Measurements from ENCODE around the gene LRRC8D. TPM values are rescaled to one million over a fixed set of nuclear protein-coding genes. Genes with fewer than 3 reads are reported as not detected.
A peak's percentile ranks its signal among the peaks of the same experiment; 100 is the strongest.

LRRC8D gene
- total RNA-seq, 1 experiment from 2014 or later, result 22.2 TPM

DNA sequence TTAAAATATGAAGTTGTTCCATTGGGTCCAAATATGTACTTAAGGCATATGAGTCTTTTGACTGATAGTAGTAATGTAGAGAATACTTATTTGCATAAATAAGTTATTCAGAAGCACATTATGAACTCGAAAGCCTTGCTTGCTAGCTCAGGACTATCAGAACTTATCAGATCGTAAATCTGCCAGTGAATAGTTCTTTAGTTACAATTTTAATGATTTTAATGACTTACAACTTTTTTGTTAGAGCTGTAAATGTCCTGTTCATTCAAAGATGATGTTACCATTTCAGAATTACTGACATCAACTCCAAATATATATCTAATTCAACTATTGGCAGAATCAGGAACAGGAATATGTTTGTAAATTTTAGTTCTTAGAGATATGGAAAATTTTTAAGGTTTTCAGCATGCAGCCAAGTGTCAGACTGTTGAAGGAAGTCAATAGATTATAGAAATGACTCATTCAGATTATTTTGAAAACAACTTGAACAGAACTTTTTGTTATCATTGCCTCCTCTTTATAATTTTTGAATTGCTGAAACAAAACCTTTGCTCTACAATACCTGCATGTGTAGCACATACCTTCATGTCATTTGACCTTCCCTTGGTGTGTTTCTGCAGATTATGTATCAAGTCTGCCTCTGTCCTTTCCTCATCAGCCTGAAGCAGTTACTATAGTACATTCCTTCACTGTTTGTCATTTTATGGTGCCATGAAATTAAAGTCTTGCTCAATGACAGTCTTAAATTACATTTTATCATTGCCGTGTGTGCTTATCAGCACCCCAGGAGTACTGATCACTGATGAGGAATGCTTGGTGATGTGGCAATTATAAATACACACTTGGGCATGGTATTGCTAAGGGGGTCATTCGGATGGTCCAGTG lies 44.9 kb downstream of the LRRC8D start:
- peak; percentile 52 for DNase-seq (ENCODE audit: low read depth)

DNA sequence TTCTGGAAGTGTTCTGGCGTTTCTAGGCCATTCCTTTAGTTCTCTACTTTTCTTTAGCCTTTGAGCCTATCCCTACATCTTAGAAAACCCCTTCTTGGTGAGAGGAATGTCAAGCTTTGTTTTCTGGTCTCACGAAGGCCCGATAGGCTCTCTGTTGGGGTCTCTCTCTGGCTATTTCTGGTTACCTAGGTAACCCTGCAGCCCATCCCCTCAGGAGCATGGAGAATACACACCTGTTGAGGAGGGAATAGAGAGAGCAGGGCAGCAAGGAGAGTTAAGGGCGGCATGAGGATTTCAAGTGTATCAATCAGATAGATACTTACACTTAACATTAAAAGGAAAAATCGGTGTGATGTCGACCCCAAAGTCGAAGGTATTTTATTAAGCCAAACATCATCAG lies 45.7 kb downstream of the LRRC8D start:
- no peak for DNase-seq (ENCODE audit: low read depth)

DNA sequence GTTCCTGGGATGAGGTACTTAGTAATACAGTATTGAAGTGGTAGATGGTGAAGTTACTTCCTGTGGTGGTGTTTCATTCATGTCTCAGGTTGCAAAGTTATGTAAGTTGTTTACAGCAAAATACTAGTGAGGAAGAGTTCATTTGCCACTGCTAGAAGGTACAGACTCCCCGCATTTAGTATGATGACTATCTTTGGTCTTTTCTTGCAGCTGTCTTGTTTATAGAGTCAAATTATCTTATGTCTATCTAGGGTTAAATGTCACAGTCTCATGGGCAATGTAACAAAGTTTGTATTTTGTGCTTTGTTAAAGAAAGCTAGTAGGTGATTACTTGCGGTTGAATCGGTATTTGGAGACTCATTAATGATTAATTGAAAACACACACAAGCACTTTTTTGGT lies 50.2 kb downstream of the LRRC8D start:
- no peak for DNase-seq (ENCODE audit: low read depth)

DNA sequence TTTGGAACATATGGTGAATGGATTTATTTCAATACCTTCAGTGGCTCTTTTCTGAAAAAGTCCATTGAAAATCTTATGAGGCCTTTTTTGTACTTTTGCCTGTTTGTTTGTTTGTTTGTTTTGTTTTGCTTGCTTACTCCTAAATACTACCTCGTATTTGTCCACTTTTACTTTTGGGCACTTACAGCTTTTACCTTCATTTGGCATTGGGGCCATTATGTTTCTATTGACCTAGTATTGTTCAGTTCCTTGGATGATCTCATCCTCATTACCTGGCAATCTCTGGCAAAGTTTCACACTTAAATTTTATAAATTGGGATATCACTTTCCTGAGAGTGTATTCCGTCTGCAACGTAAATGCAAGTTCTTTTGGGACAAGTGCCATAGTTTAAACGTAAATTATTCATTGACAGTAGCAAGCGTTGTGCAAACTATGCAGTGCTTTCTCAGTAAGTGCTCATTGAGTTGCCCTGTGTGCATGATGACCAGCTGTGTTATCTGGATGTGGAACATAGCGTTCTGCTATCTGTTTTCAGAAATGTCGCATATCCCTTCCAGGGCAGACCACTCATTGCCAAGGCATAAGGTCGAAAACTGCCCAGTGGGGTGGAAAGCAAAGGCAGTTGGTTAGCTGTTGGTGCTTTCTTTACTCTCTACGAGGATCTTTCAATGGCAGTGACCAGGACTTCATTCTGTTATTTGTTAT lies 51.1 kb downstream of the LRRC8D start:
- no peak for DNase-seq (ENCODE audit: low read depth)

DNA sequence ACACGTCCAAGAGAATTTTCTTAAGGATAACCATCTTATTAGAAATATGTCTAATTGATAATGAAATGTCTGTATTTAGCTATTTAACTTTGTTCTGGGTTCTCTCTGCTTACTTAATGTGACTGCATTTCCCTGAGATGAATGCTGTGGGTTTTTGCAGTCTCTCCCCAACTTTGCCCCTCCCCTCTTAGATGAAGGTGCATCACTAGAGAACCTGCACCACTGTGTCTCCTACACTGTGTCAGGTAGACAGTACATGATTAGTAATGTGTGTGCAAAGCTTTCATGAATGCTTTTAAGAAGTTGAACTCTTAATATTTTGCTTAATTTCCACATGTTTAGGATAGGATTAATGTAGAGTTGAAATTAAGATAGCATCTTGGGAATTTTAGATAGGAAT lies 51.7 kb downstream of the LRRC8D start:
- DNase-seq (ENCODE audit: low read depth), result no peak

DNA sequence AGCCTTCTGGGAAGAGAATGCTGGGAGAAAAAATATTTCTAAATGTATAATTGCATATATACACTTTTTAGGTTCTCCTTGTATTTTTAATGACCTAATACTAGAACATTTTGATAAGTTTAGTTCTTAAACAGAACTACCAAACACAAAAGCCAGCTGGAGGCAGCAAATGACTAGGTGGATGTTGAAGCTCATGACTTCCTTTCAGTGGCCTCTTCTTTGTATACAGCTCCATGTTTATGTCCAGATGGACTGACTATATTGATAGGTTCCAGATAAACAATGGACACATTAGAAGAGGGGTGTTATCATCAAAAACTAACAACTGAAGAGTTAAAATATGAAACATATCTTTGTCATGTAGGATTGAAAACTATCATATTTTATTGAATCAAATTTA lies 52.5 kb downstream of the LRRC8D start:
- DNase-seq (ENCODE audit: low read depth), result no peak

DNA sequence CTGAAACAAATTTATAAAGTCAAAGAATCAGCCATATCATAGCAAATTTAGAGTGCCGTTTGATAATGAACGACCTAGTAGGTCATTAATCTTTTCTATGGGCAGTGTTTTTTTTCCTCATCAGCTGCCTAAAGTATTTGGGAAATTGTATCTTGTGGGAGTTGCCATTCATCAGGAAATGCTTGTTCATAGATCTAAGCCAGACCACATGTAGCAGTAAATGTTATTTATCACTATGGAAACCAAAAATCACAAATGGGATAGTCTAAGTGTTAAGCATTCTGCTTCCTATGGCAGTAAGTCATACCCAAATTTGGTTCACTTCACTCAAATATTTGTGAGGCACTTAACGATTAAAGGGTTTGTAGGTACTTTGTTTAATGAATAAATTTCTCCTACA lies 52.9 kb downstream of the LRRC8D start:
- peak; percentile 52 for DNase-seq (ENCODE audit: low read depth)

DNA sequence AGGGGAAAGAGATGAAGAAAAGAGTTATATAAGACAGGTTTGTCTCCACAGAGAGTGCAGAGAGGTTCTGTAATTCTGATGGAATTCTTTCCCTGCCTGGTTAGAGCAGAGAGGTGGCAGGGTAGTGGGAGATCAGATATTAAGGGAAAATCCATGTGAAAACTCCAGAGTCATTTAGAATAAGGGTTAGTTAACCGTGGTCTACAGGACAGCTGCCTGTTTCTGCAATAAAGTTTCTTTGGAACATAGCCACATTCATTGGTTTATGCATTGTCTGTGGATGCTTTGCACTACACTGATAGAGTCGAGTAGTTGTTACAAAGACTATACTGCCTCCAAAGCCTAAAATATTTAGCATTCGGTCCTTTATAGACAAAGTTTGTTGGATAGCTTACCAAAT lies 55.6 kb downstream of the LRRC8D start:
- DNase-seq (ENCODE audit: low read depth), result no peak

DNA sequence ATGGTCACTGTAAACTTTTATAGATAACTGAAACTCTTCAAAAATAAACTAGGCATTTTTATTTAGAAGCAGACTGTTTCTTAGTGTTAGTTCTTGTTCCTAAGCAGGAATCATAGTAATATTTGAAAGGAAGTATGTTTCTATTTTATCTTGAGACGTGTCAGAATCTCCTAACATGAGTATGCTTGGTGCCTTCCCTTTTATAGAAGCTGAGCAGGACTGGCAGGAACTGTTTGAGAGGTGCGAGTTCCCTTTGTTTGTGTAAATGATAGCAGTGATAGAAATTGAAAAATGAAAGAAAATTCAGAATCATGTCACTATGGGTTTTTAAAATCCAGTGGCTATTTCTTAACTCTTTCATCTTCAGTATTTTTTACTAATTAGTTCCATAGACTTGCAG lies 56.9 kb downstream of the LRRC8D start:
- DNase-seq (ENCODE audit: low read depth), result no peak

DNA sequence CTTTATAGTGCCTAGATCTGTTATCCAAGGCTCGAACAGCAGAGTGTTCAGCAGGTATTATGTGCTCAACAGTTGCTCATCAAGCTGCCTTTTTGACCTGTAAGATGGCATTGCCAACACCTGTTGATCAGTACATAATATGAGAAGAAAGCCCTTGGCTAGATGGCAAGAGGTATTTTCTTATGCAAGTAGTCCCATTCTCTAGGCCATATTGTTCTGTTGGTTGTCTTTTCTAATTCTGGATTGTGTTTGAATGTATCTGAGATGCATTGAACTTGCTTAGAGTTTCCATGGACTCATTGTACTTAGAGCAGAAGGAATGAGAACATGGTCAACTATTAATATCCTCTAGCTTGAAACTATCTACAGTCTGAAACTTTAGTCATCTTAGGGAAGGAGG lies 57.4 kb downstream of the LRRC8D start:
- no peak for DNase-seq (ENCODE audit: low read depth)

DNA sequence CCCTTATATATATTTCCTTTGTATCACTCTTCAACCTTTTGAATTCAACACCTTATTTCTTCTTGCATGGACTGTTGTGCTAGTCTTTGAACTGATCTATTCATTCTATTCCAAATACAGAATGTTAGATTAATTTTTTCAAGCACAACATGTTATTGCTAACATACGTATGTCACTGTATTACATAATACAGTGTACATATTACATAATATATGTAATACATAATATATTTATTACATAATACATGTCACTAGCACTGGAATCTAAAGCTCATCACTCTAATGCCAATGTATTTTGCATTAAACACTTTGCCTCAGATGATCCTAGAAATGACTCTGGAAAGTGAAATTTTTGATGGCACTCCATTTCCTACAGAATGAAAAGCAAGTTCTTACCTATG lies 59.8 kb downstream of the LRRC8D start:
- DNase-seq (ENCODE audit: low read depth), result no peak

DNA sequence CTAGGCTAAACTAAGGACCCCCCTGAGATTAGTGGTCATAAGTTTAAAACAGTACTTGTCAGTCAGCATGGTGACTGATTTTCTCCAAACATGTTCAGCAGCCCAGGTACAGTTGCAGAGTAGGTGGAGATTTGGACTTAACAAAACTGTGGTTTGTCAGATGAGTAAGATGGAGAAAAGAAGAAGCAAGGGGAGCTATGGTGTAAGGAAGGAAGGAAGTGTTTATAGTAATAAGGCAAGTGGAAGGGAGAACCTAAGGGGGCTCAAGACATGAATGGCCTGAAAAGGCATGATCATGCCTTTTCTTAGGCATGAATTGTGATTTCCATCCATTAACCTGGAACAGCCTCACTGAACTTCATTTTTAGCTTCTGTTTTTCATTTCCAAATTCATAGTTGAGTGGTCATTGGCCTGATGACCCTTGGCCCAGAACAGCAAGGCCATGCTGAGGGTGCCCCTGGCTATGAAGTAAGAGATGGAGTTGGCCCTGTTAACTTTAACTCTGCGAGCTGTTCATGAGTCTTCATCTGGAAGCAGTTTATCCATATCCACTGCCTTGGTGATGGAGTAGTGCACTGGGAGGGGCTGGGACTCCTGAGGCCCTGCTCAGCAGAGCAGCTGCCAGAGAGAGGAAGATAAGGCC lies 60.7 kb downstream of the LRRC8D start:
- DNase-seq (ENCODE audit: low read depth), result no peak

DNA sequence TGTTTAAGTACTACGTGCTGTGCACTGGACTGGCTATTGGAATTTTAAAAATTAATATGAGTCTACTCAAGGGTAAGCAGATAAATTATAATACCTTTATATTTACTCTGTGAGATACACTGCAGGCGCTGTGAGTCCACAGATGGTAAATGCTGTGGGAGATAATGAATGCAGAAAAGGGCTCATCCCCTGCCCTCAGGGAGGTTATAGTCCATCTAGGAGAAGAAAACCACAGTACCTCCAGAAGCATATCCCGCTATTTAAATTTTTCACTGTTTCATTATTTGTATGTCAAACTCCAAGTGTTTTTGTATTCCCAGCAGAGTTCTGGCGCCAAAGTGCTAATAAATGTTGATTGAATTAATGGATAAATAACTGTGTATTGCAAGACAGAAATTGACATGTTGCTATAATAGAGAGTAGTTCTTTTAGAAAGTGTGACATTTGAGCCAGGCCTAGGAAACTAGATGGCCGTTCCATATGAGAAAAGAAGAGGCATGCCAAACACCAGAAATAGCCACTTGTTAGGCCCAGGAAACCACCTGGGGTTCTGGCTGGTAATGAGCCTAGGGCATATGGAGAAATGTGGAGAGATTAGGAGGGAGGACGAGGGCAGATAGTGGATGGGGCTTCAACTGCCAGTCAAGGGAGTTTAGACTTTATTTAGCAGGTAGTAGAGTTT lies 61.7 kb downstream of the LRRC8D start:
- DNase-seq (ENCODE audit: low read depth), result no peak

DNA sequence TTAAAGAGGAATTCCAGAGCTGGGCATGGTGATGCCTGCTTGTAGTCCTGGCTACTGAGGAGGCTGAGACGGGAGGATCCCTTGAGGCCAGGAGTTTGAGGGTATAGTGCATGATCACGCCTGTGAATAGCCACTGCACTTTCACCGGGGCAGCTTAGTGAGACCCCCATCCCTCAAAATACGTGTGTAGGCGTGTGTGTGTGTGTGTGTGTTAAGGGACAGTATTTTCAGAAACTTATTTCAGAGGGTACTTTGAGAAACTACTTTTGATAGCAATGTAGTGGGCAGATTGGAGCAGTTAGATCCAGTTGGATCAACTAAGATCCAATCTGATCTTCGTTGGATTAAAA lies 62.2 kb downstream of the LRRC8D start:
- no peak for DNase-seq (ENCODE audit: low read depth)

DNA sequence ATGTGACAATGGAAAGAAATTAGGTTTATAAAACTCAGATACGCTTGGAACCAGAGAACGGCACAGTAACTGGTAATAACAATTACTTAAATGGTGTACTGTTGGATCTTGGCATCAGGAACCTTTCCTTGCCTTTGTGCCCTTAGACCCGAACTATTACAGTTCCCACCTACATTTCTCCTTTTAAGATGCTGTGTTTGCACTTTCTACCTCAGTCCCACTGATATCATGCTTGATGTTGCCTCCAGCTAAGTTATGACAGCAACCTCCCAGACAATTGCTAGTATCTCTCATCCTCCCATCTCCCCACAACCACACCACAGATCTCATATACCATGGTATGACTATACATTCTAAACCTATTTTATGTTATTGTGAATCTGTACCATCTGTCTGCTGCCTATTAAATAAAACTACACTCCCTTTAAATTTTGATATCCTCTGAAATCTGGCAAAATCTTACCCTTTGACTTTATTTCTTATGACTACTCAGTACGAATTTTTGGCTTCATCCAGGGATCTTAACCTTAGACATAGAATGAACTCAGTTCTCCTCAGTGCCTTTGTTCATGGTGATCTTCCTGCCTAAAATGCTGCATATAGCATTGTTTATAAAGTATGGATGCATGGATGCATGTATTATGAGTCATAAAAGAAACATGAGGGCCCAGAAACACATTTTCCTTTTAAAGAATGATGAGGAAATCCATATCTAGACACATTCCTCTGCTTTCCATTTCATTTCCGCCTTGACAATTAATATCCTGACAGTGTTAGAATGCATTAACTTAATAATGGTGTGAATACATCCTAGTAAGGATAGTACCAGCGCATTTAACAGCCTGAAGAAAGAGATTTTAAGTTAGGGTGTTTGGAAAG lies 64.1 kb downstream of the LRRC8D start:
- peak; percentile 10 for DNase-seq (ENCODE audit: low read depth)

DNA sequence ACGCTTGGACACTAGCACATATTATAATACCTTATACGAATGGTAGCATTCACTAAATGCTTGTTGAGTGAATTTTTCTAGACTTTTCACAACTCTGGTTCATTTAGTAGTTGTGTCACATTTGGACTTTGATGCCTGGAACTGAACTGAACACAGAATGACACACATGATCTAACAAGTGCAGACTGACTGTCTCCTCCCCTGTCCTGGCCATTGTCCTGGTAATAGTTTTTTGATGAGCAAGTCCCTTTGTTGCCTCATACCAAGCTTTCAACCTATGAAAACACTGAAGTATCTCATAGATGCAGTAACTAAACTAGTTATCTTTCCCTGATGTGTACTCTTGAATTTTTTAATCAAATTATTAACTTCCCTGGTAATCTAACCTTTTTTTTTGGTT lies 66.4 kb downstream of the LRRC8D start:
- no peak for DNase-seq (ENCODE audit: low read depth)

DNA sequence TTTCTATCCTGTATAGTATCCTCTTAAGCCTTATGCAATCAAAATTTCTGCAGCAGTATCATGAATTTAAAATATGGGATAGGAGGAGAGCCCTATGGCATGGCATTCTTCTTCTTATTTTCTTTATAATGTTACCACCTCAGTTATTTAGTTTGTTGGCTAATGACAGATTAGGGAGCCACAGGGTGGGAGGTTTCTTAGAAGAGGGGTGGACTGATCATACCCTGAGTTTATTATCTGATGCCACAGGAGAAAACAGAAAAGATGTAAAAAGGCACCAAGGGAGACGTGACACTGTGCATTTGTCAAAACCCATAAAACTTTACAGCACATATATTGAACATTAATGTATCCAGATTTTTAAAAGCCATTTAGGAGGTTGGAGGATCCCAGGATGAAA lies 66.9 kb downstream of the LRRC8D start:
- no peak for DNase-seq (ENCODE audit: low read depth)

DNA sequence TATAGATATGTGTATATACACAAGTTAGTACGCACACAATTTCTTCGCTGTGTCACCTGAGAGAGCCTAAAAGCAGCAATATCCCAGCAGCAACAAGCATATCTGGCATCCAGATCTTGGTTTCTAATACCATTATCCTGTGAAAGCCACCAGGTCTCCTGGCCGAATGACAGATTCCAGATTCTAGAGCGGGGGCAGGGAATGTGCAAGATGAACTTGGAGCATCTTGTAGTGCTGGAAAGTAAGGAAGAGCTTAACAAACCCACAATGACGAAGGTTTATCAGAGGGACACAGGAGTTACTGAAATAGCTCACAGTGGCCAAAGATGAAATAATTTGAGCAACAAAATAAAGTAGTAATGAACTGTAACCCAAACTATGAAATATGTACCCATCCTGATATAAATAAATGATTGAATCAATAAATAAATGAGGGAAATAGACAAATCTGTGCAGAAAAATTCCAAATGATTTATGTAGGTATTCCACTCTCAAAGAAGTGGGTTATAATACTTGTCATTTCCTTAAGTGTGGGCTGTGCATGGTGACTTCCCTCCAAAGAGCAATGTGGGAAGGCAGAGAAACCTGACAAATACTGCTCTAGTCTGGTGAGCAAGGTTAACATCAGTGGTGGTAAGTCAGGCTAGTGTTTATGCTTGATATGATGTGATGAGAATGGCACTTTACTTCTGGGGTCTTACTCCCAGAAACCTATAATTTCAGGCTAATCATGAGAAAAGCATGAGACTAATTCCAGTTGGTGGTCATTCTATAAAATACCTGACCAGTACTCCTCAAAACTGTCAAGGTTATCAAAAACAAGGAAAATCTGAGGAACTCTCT lies 67.9 kb downstream of the LRRC8D start:
- no peak for DNase-seq (ENCODE audit: low read depth)

DNA sequence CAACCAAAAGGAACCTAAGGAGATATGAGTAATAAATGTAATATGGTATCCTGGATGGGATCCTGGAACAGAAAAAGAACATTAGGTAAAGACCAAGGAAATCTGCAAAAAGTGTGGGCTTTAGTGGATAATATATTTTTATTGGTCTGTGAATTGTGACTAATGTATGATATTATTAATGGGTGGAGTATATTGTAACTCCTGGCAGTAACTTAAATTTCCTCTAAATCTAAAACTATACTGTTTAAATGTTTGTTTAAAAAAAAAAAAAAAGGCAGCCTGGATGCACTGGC lies 68.4 kb downstream of the LRRC8D start:
- DNase-seq (ENCODE audit: low read depth), result no peak

DNA sequence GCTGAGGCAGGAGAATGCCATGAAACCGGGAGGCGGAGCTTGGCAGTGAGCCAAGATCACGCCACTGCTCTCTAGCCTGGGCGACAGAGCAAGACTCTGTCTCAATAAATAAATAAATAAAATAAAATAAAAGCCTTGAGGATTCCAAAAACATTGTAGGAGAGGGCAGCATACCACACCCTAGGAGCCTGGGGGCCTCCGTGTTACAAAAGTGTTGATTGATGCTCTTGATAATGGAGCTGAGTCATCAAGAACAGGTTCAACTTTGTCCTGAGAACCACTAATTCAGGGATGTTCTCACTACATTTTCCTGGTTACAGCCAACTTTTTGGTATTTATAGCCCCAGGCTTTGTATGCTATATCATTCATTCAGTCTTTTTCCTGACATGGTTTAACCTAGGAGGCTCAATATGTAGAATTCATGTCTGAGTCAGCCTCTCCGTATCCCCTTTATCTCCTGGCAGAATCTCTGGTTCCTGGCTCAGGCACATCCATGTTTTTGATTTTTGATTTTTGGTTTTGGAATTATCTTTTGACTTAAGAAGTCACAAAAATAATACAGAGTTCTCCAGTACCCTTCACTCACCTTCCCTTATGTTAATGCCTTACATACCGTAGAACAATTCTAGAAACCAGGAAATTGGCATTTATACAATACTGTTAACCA lies 69.4 kb downstream of the LRRC8D start:
- DNase-seq (ENCODE audit: low read depth), result peak; percentile 45

Data from HT1080 (cell line).